Esophagus squamous epithelium (tissue), 5 donors: ENCODE measurements around the gene CYP2C19. TPM values are rescaled to one million over a fixed set of nuclear protein-coding genes. Genes with fewer than 3 reads are reported as not detected.
"Not testable (repeated sequence)": the region's sequence is repeated elsewhere in the genome, so short reads cannot be mapped to it uniquely, and the experiment has no call there.

Experiments used
- DNase-seq: peaks from one replicate; lab custom pipeline; 2025; lab: John Stamatoyannopoulos, UW
- H3K27ac ChIP-seq, 4 donors: fragments of 200-600 bp; sonication (generic); one replicate each; pipeline ENCODE4 v1.5.1; 2016 to 2019; ENCODE audit warnings: mild to moderate bottlenecking in 1 of 4
- H3K27me3 ChIP-seq, 4 donors: fragments of 200-600 bp; sonication (generic); 1 replicate in 3 of 4; 2 replicates in 1 of 4; pipeline versions ENCODE4 v1.5.1 to v1.6.0; 2017 to 2021; ENCODE audit warnings: antibody characterized with exemption in 1 of 4
- H3K36me3 ChIP-seq, 3 donors: fragments of 200-600 bp; sonication (generic); one replicate each; pipeline ENCODE4 v1.5.1; 2016 to 2019
- H3K4me1 ChIP-seq, 3 donors: fragments of 200-600 bp; sonication (generic); one replicate each; pipeline ENCODE4 v1.5.1; 2017 to 2019
- H3K4me3 ChIP-seq, 4 donors: fragments of 200-600 bp; sonication (generic); 1 replicate in 3 of 4; 2 replicates in 1 of 4; pipeline ENCODE4 v1.5.1; 2016 to 2019; ENCODE audit warnings: mild to moderate bottlenecking in 2 of 4, moderate library complexity in 1 of 4
- H3K9me3 ChIP-seq, 3 donors: fragments of 200-600 bp; sonication (generic); one replicate each; pipeline ENCODE4 v1.5.1; 2016 to 2019
- POLR2A ChIP-seq, 4 donors: fragments of 450-650 bp; IDR thresholded peaks; one replicate each; pipeline ENCODE4 v1.6.1; 2017; ENCODE audit warnings: antibody characterized with exemption in 4 of 4, mild to moderate bottlenecking in 4 of 4, moderate library complexity in 3 of 4
- WGBS, 2 donors: methylation state at CpG; one replicate each; pipeline ENCODE4 v1.1.5; 2018; 5-methylcytosine and 5-hydroxymethylcytosine counted together
- intact Hi-C: fragments of 100-400 bp; cut with DNase I; formaldehyde crosslinking; loops from one replicate; pipeline ENCODE4 v1.15.0; 2022
- total RNA-seq, 4 donors: library from RNA; depleted of rRNA; stranded (reverse); fragments of >200 nt; gene quantifications; one replicate each; pipeline ENCODE4 v1.1.0, GENCODE V29; 2016
- TF ChIP-seq, protein P1 (sequence below), 6 experiments: fragments of 450-650 bp in 4 of 6; fragments of 200-600 bp in 2 of 6; sonication (generic) in 2 of 6; IDR thresholded peaks; one replicate each; pipeline ENCODE4 v1.5.1; 2016 to 2019; ENCODE audit warnings: antibody characterized with exemption in 6 of 6, mild to moderate bottlenecking in 4 of 6, moderate library complexity in 4 of 6
- donor health status: DM: yes; HTN: yes; CAD: no.

The CYP2C19 gene
- total RNA-seq, 4 donors from 2014 or later = 1.1 to 5.0 (median 2.7) TPM

DNA sequence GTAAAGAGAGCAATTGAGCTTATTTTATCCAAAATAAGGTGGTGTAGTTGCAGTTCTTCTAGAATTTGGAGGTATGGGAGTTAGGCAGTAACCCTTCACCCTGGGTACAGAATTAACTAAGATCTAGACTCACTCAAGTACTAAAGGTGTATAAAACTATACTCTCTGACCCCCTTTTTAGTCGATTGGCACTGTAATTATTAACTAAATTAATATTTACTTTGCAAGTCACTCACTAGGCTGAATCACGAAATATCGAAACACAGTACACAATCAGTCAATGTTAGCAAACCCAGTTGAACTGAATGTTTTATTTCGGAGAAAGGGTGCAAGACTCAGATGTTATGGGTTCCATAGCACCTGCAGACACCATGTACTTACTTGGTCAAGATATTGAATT lies 14.6 kb upstream of the CYP2C19 start:
- no peaks in the 10 kb centered on the region for H3K4me1 ChIP-seq
- H3K27me3 ChIP-seq = no peaks in the 10 kb centered on the region
- intact Hi-C loops = no loop called here
- TF ChIP-seq POLR2A (IDR thresholded peaks at IDR 0.05) = no peak
- TF ChIP-seq, protein P1, sequence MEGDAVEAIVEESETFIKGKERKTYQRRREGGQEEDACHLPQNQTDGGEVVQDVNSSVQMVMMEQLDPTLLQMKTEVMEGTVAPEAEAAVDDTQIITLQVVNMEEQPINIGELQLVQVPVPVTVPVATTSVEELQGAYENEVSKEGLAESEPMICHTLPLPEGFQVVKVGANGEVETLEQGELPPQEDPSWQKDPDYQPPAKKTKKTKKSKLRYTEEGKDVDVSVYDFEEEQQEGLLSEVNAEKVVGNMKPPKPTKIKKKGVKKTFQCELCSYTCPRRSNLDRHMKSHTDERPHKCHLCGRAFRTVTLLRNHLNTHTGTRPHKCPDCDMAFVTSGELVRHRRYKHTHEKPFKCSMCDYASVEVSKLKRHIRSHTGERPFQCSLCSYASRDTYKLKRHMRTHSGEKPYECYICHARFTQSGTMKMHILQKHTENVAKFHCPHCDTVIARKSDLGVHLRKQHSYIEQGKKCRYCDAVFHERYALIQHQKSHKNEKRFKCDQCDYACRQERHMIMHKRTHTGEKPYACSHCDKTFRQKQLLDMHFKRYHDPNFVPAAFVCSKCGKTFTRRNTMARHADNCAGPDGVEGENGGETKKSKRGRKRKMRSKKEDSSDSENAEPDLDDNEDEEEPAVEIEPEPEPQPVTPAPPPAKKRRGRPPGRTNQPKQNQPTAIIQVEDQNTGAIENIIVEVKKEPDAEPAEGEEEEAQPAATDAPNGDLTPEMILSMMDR (IDR thresholded peaks at IDR 0.05) = no peak
- peaks cover 0 to 13% (median 12%) of the 10 kb centered on the region in 3 donors for H3K9me3 ChIP-seq
- no peak for DNase-seq
- WGBS, 2 donors = 70 to 71% methylated on average over 4 of the region's 4 CpGs
- H3K4me3 ChIP-seq = no peak overlapping the region
- H3K36me3 ChIP-seq = peaks cover 0 to 22% (median 0%) of the 10 kb centered on the region in 3 donors
- H3K27ac ChIP-seq = no peak overlapping the region

DNA sequence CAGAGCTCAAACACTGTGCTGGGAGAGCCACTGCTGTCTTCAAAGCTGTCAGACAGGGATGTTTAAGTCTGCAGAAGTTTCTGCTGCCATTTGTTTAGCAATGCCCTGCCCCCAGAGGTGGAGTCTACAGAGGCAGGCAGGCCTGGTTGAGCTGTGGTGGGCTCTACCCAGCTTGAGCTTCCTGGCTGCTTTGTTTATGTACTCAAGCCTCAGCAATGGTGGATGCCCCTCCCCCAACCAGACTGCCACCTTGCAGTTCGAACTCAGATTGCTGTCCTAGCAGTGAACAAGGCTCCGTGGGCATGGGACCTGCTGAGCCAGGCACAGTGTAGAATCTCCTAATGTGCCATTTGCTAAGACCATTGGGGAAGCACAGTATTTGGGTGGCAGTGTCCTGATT lies 4.6 kb upstream of the CYP2C19 start:
- Histone ChIP-seq H3K4me1 (no peaks in the 10 kb centered on the region), H3K27ac (no peak overlapping the region), H3K27me3 (no peaks in the 10 kb centered on the region), H3K4me3 (no peak overlapping the region), H3K9me3 (no peaks in the 10 kb centered on the region), H3K36me3 (no peaks in the 10 kb centered on the region)
- intact Hi-C loops = no loop called here
- no peak for DNase-seq
- TF ChIP-seq POLR2A (IDR thresholded peaks at IDR 0.05) = no peak
- TF ChIP-seq, protein P1 (IDR thresholded peaks at IDR 0.05) = no peak
- 60 to 100% methylated on average over 1 of the region's 2 CpGs for WGBS, 2 donors

DNA sequence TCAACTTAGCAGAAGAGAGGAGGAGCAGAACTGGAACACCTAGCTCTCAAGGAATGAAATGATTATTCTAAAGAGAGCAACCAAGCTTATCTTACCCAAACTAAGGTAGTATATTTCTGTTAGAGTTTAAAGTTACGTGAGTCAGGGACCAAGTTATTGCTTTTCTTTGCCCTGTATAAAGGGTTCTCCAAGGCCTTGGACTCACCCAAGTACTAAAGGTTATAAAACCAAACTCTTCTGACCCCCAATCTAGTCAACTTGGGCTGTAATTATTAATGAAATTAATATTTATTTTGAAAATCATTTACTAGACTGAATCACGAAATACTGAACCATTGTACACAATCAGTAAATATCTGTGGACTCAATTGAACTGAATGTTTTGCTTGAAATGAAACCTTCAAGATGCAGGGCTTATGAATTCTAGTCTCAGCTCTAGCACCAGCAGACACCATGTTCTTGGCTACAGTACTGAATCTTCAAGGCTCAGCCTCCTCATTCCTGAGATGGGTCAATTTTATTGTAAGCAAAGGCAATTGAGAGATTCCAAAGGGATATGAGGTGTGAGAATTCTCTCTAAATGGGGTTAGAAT lies 1.8 kb upstream of the CYP2C19 start:
- H3K27ac ChIP-seq = no peak overlapping the region
- WGBS, 2 donors = 66 to 86% methylated on average over 2 of the region's 2 CpGs
- intact Hi-C loops = no loop called here

DNA sequence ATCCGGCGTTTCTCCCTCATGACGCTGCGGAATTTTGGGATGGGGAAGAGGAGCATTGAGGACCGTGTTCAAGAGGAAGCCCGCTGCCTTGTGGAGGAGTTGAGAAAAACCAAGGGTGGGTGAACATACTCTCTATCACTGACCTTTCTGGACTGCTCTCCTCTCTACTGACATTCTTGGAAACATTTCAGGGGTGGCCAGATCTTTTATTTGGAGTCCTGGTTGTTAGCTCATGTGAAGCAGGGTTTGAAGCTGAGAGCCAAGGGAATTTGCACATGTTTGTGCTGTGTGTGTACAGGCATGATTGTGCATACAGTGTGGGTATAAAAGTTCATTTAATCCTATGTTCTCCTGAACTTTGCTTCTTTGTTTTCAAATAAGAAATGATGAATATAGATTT lies 12.9 kb downstream of the CYP2C19 start:
- intact Hi-C loops, H3K4me1 ChIP-seq: not testable (repeated sequence)

More for the DNA sequence above, 1.8 kb upstream of the CYP2C19 start:
- H3K36me3 ChIP-seq = no peaks in the 10 kb centered on the region
- no peaks in the 10 kb centered on the region for H3K9me3 ChIP-seq
- no peak overlapping the region for H3K4me3 ChIP-seq
- TF ChIP-seq, protein P1 (IDR thresholded peaks at IDR 0.05) = no peak
- no peak for TF ChIP-seq POLR2A (IDR thresholded peaks at IDR 0.05)
- H3K4me1 ChIP-seq = no peaks in the 10 kb centered on the region
- DNase-seq = no peak
- no peaks in the 10 kb centered on the region for H3K27me3 ChIP-seq

DNA sequence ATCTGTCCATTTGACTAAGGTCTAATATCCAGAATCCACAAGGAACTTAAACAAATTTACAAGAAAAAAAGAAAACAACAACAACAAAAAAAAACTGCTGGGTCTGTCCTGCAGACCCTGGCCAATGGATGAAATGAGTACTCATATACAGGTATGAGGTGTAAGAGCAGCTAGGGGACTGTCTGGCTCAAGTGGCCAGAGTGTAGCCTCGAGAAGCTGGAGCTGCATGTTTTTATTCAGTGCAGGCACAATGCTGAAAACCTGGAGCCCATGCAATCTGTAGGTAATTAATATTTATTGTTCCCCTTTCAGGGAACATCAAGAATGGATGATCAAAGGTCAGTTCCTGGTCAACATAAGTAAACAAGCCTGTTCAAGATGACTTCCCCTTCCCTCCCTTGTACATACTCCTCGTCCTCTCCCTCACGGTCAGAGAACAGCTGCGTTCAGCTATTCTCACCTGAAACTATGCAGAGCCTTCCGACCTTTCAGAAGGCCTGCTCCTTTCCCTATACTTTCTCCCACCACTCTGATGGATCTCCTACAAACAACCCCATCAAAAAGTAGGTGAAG lies 15.5 kb downstream of the CYP2C19 start:
- no peak for DNase-seq
- no peak overlapping the region for H3K27ac ChIP-seq
- TF ChIP-seq, protein P1 (IDR thresholded peaks at IDR 0.05) = no peak
- no peak for TF ChIP-seq POLR2A (IDR thresholded peaks at IDR 0.05)
- 27 to 37% methylated on average over 5 of the region's 5 CpGs for WGBS, 2 donors
- no peaks in the 10 kb centered on the region for H3K9me3 ChIP-seq
- no peak overlapping the region for H3K4me3 ChIP-seq
- peaks cover 0 to 6% (median 0%) of the 10 kb centered on the region in 3 donors for H3K36me3 ChIP-seq
- H3K4me1 ChIP-seq = no peaks in the 10 kb centered on the region
- intact Hi-C loops = no loop called here
- H3K27me3 ChIP-seq = no peaks in the 10 kb centered on the region

More for the DNA sequence above, 12.9 kb downstream of the CYP2C19 start:
- not testable (repeated sequence) for H3K4me3 ChIP-seq, H3K27me3 ChIP-seq, H3K27ac ChIP-seq, H3K36me3 ChIP-seq, H3K9me3 ChIP-seq, DNase-seq
- WGBS, 2 donors = 80 to 100% methylated on average over 1 to 6 of the region's 6 CpGs
